Stomach (tissue), 9 donors: ENCODE data around the gene PLCB4. TPM values are rescaled to one million over a fixed set of nuclear protein-coding genes. Genes with fewer than 3 reads are reported as not detected.

Experiments used
- DNase-seq, 2 donors: peaks; one replicate each; pipeline versions ENCODE4 v3.0.0 to v3.0.0-alpha.2; 2013 to 2019
- H3K27ac ChIP-seq, 5 donors: fragments of 200-600 bp in 4 of 5; sonication (generic) in 4 of 5; one replicate each; pipeline ENCODE4 v1.5.1; 2013 to 2019; ENCODE audit warnings: mild to moderate bottlenecking in 1 of 5, moderate library complexity in 1 of 5
- H3K27me3 ChIP-seq, 3 donors: fragments of 200-600 bp; sonication (generic); one replicate each; pipeline ENCODE4 v1.5.1; 2017 to 2019; ENCODE audit warnings: mixed run types in 1 of 3
- H3K36me3 ChIP-seq, 4 donors: fragments of 200-600 bp; sonication (generic); 1 replicate in 3 of 4; 2 replicates in 1 of 4; pipeline ENCODE4 v1.5.1; 2016 to 2019
- H3K4me1 ChIP-seq, 4 donors: fragments of 200-600 bp; sonication (generic); one replicate each; pipeline ENCODE4 v1.5.1; 2016 to 2019
- H3K4me3 ChIP-seq, 4 donors: fragments of 200-600 bp; sonication (generic) in 3 of 4; one replicate each; pipeline ENCODE4 v1.5.1; 2016 to 2019; ENCODE audit warnings: mild to moderate bottlenecking in 1 of 4
- H3K9me3 ChIP-seq, 4 donors: fragments of 200-600 bp; sonication (generic); one replicate each; pipeline ENCODE4 v1.5.1; 2016 to 2019
- EP300 ChIP-seq: sonication (generic); formaldehyde crosslinking; IDR thresholded peaks from one replicate; pipeline ENCODE4 v1.6.1; 2017; ENCODE audit warnings: antibody characterized with exemption
- POLR2A ChIP-seq, 4 donors: fragments of 450-650 bp; IDR thresholded peaks; one replicate each; pipeline ENCODE4 v1.6.1; 2016; ENCODE audit warnings: antibody characterized with exemption in 4 of 4, control low read depth in 2 of 4, mild to moderate bottlenecking in 1 of 4, moderate library complexity in 1 of 4
- POLR2AphosphoS5 ChIP-seq, 3 donors: sonication (generic); formaldehyde crosslinking; IDR thresholded peaks; one replicate each; pipeline ENCODE4 v1.6.1; 2016; ENCODE audit warnings: antibody characterized with exemption in 3 of 3
- WGBS, 5 donors: extraction: QIAGEN DNeasy Blood & Tissue Kit in 3 of 5; methylation state at CpG; one replicate each; pipeline versions ENCODE4 v1.1.5 to v1.1.7; 2013 to 2018; 5-methylcytosine and 5-hydroxymethylcytosine counted together
- intact Hi-C: fragments of 100-400 bp; cut with DNase I; formaldehyde crosslinking; loops from one replicate; pipeline ENCODE4 v1.15.1; 2023; ENCODE audit warnings: low total_unique reads
- polyA plus RNA-seq, 3 donors: library from polyadenylated mRNA; stranded (reverse); fragments of 200-250 nt; gene quantifications; one replicate each; pipeline ENCODE4 v1.2.3, GENCODE V29; 2013
- total RNA-seq, 5 donors: library from RNA; depleted of rRNA; stranded (reverse); fragments of >200 nt; gene quantifications; one replicate each; pipeline versions ENCODE4 v1.1.0 to v1.2.3, GENCODE V29; 2014 to 2016
- TF ChIP-seq, protein P1 (sequence below), 7 experiments: fragments of 450-650 bp in 4 of 7; fragments of 200-600 bp in 3 of 7; sonication (generic) in 3 of 7; IDR thresholded peaks; one replicate each; pipeline ENCODE4 v1.5.1; 2016 to 2019; ENCODE audit warnings: antibody characterized with exemption in 7 of 7, control low read depth in 2 of 7, mild to moderate bottlenecking in 1 of 7
- donor health status: healthy with polysubstance abuse.
- donor health status: Bipolar disorder and iron deficiency.
- donor health status: healthy.

The PLCB4 gene
- total and polyA plus RNA-seq, 8 donors: 5.3 to 29.4 (median 22.3) TPM

DNA sequence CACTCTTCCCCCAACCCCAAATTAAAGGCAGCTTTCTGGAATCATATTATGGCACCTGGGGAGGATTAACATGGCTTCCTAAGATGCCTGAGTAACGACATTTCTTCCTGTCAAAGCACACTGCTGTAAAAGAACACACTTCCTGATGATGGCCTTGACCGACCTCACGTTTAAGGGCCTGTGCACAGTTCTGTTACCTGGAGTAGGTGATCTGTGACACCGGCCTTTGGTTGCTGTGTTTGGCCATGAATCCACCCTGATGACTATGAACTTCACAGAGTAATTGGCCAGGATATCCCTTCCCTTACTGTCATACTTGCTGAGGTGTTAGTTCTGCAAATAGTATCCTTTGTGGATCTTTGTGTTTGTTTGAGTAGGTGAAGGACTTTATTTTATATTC is 45.8 kb downstream of the PLCB4 start:
- intact Hi-C loops: no loop called here
- TF ChIP-seq POLR2A (IDR thresholded peaks at IDR 0.05): no peak
- TF ChIP-seq EP300: no peak
- no peak for TF ChIP-seq POLR2AphosphoS5 (IDR thresholded peaks at IDR 0.05)
- TF ChIP-seq, protein P1, sequence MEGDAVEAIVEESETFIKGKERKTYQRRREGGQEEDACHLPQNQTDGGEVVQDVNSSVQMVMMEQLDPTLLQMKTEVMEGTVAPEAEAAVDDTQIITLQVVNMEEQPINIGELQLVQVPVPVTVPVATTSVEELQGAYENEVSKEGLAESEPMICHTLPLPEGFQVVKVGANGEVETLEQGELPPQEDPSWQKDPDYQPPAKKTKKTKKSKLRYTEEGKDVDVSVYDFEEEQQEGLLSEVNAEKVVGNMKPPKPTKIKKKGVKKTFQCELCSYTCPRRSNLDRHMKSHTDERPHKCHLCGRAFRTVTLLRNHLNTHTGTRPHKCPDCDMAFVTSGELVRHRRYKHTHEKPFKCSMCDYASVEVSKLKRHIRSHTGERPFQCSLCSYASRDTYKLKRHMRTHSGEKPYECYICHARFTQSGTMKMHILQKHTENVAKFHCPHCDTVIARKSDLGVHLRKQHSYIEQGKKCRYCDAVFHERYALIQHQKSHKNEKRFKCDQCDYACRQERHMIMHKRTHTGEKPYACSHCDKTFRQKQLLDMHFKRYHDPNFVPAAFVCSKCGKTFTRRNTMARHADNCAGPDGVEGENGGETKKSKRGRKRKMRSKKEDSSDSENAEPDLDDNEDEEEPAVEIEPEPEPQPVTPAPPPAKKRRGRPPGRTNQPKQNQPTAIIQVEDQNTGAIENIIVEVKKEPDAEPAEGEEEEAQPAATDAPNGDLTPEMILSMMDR (IDR thresholded peaks at IDR 0.05): no peak
- H3K36me3 ChIP-seq: no peaks in the 10 kb centered on the region
- DNase-seq: no peak
- no peaks in the 10 kb centered on the region for H3K9me3 ChIP-seq
- H3K4me1 ChIP-seq: peaks cover 0 to 42% (median 11%) of the 10 kb centered on the region in 4 donors
- no peaks in the 10 kb centered on the region for H3K27me3 ChIP-seq
- no peak overlapping the region for H3K27ac ChIP-seq
- 68 to 75% (median 74%) methylated on average over 4 of the region's 4 CpGs for WGBS, 5 donors
- no peak overlapping the region for H3K4me3 ChIP-seq

DNA sequence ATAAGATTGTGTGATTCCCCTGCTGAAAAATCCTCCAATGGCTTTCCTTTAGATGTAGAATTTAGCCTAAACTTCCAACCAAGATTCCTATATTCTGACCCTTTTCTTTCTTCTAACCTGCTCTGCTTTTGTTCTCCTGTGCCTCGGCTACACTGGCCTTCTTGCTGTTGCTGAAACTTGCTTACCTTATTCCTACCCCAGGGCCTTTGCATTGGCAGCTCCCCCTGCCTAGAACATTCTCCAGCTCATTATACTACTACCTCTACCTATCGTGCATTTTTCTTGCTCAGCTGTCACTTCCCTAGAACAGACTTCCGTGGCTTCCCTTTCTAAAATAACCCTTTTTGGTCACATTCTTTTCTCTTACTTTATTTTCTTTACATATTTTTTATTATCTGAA is 48.7 kb downstream of the PLCB4 start:
- Histone ChIP-seq H3K36me3 (no peaks in the 10 kb centered on the region), H3K27me3 (no peaks in the 10 kb centered on the region), H3K4me3 (no peak overlapping the region), H3K27ac (no peak overlapping the region), H3K9me3 (no peaks in the 10 kb centered on the region), H3K4me1 (peaks cover 0 to 42% (median 16%) of the 10 kb centered on the region in 4 donors)
- no peak for DNase-seq
- TF ChIP-seq, protein P1 (IDR thresholded peaks at IDR 0.05): no peak
- no peak for TF ChIP-seq POLR2A (IDR thresholded peaks at IDR 0.05)
- TF ChIP-seq POLR2AphosphoS5 (IDR thresholded peaks at IDR 0.05): no peak
- TF ChIP-seq EP300: no peak
- intact Hi-C loops: no loop called here
- 75 to 92% (median 83%) methylated on average over 3 of the region's 3 CpGs for WGBS, 5 donors

DNA sequence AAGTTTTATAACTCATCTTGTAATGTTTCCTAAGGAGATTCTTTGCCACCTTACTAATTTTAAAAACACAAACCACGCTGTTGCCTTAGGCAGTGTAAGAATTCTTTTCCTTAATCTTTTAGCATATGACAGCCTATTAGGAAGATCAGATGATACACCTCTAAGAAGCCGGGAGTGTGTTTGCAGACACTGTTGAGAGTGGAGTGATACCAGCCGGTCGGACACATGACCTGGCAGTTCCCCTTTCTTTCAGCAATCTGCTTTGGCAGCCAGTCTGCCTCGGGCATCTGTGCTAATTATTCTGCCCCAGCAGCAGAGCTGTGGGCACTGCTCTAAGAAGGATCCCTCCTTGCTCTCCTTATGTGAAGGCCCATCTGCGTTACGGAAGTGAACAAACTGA is 50.9 kb downstream of the PLCB4 start:
- H3K4me1 ChIP-seq: peaks cover 0 to 27% (median 8%) of the 10 kb centered on the region in 4 donors
- no peaks in the 10 kb centered on the region for H3K36me3 ChIP-seq
- H3K4me3 ChIP-seq: no peak overlapping the region
- 35 to 50% (median 36%) methylated on average over 7 of the region's 7 CpGs for WGBS, 5 donors
- intact Hi-C loops: no loop called here
- no peak overlapping the region for H3K27ac ChIP-seq
- no peaks in the 10 kb centered on the region for H3K9me3 ChIP-seq
- TF ChIP-seq, protein P1 (IDR thresholded peaks at IDR 0.05): no peak
- TF ChIP-seq POLR2A (IDR thresholded peaks at IDR 0.05): no peak
- no peaks in the 10 kb centered on the region for H3K27me3 ChIP-seq
- peak; percentile 41 to 63 for DNase-seq

DNA sequence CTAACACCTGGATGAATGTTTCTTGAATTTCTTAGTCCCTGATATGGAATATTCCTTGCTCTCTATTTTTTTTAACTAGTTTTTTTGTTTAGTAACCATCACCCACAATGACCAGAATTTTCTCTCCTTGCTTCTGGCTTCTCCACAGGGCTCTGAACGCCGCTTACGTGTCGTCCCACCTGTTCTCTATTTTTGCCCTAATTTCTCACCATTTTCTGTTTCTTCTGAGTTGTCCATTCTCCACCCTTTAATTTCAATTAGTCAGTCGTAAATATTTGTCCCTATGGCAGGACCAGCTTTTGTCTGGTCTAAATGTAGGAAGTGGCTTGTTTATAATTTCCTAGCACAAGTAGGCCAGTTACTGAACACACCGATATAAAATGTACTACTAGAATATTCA is 52.3 kb downstream of the PLCB4 start:
- 67 to 80% (median 69%) methylated on average over 6 of the region's 6 CpGs for WGBS, 5 donors
- Histone ChIP-seq H3K9me3 (no peaks in the 10 kb centered on the region), H3K4me3 (no peak overlapping the region), H3K36me3 (no peaks in the 10 kb centered on the region), H3K4me1 (peaks cover 0 to 27% (median 8%) of the 10 kb centered on the region in 4 donors), H3K27me3 (no peaks in the 10 kb centered on the region), H3K27ac (no peak overlapping the region)
- intact Hi-C loops: no loop called here
- DNase-seq: no peak
- TF ChIP-seq, protein P1 (IDR thresholded peaks at IDR 0.05): no peak
- TF ChIP-seq POLR2AphosphoS5 (IDR thresholded peaks at IDR 0.05) (no peak), EP300 (no peak), POLR2A (IDR thresholded peaks at IDR 0.05) (no peak)
